SK-N-MC (cell line): Measurements from ENCODE around the gene NCMAP.

ENCODE experiments used
- EZH2 ChIP-seq: fragments of 200-600 bp; sonication (generic); IDR thresholded peaks from one replicate; pipeline ENCODE4 v1.6.1; 2017; ENCODE audit warnings: antibody characterized with exemption
- POLR2AphosphoS5 ChIP-seq: IDR thresholded peaks from 2 replicates; pipeline ENCODE4 v1.6.1; 2012; ENCODE audit warnings: mild to moderate bottlenecking, low read depth, low read length, borderline replicate concordance

DNA sequence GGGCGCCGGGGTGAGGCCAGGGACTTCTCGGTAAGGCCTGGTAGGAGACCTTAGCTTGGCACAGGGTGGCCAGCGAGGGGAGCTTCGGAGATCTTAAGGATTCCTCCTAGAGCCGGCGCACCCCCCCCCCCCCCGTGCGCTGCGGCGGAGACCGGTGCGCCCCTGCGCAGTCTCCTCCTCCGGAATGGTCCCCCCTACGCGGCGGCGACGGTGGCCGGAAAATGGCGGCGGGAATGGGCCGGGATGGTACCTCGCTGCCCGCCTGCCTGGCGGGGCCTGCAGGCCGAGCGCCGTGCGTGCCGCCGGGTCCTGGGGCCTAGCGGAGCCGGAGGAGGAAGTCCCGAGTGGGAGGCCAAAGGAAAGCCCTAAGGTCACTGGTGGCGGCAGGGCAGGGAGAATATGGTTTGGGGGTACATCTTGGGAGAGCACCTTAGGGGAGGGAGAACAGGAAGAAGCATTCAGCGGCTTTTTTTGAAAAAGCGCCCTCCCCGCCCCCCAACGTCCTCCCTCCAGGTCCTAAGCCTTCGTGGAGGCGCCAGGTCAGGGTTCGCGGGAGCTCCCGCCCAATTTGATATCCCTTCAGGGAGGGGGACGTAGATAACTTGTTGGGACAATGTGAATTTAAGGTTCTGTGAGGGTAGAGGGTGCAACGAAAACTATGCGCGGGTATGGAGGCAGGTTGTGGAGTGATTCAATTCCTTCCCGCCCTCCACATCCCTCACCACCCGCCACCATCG is 87.6 kb downstream of the NCMAP start:
- TF ChIP-seq POLR2AphosphoS5 (0 out of 2 replicates have a peak, but pooled peaks have one; percentile 2), EZH2 (no peak)
